ENCODE results near the gene ZNF283.

ZNF283 gene

DNA sequence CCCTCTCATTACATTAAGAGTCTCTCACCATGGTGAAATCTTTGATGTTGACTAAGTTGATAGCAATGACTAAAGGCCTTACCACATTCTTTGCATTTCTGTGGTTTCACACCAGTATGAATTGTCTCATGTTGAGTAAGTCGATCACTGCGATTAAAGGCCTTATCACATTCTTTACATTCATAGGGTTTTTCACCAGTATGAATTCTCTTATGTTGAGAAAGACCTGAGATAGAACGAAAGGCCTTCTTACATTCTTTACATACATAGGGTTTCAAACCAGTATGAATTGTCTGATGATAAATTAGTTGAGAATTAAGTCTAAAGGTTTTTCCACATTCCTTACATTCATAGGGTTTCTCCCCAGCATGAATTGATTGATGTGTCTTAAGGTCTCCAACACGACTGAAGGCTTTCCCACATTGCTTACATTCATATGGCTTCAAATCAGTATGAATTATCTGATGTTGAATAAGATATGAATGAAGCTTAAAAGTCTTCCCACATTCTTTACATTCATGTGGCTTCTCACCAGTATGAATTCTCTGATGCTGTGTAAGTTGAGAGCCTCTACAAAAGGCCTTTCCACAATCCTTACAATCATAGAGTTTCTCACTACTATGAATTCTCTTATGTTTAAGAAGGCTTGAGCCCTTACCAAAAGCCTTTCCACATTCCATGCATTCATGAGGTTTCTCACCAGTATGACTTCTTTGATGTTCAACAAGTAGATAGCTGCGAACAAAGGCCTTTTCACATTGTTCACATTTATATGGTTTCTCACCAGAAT lies 45.6 kb downstream of the ZNF283 start:
- DNase-seq = no peak

DNA sequence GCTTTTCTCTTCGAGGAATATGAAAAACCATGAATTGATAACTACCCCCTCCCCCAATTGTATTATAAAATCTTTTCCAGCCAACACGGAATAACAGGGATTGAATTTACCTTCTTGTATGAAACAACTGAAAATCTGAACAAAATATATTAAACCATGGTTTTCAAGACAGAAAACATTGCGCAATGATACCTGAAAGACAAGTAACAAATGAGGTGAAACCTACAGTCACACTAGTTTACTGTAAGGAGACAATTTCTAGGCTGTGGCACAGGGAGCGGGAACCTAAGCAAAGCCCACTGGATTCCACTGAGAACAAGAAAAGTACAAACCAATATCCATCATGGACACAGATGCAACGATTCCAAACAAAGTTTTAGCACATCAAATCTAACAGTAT lies 53.4 kb downstream of the ZNF283 start:
- DNase-seq = no peak

DNA sequence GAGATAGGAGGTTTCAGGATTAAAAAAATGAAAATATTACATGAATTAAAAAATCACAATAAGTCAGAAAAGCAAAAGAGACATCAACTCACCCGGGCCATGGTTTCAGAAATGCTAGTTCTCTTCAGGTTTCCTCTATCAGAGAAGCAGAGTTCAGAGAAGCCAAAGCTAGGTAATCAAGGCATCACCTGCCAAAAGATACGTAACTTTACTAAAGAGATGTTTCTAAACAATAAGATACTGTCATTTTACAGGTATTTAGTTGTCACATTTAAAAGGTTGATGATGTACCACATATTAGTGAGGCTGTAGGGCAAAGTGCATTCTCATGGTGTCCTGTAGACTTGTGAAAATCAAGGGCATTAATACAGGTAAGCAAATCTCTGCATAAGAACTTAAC lies 56.7 kb downstream of the ZNF283 start, which contains the start of gene ZNF404:
Gene ZNF404, minus strand, starts transcription at position 101 of the 400 bp plus-strand sequence.
- no peak for DNase-seq

DNA sequence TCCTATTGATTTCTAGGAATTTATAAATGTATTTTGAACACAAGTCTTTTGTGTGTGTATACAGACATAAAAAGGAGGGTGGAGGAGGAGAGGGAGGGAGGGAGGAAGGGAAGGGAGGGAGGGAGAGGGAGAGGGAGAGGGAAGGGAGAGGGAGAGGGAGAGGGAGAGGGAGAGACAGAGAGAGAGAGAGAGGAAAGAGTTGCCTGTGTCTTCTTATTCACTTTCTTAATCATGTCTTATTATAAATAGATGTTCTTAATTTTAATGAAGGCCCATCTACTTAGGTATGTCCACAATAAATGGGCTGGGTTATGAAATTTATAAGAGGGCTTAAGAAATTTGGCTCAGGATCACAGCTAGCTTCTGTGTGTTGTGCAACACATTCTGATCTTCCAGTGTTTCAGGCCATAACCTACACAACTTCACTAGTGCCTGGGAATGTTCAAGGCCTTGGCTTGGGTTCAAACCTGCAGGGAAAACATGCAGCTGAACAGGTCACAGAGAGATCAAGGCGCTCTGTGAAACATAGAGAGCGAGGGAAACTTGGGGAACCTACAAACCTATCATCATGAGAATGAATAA lies 68.7 kb downstream of the ZNF283 start:
- DNase-seq = no peak

Measured in NCI-H1694 treated with DMSO at 0.1 percent for 48 hours (cell line).